H1 (cell line): ENCODE data around the gene BAIAP2L2. TPM values are rescaled to one million over a fixed set of nuclear protein-coding genes. Genes with fewer than 3 reads are reported as not detected.

Experiments
- CTCF ChIA-PET: fragments of 300-600 bp; sonication (Branson Sonifier 250); formaldehyde crosslinking; loops from one replicate; lab custom pipeline; 2021; ENCODE audit not compliant: partially characterized antibody; lab: Charles Lee
- POLR2A ChIA-PET: fragments of 300-600 bp; sonication (Branson Sonifier 250); formaldehyde crosslinking; loops from one replicate; lab custom pipeline; 2021; ENCODE audit warnings: inconsistent platforms; ENCODE audit not compliant: partially characterized antibody; lab: Charles Lee
- DNase-seq, 2 experiments: peaks; one replicate each; pipeline versions ENCODE4 v3.0.0 to v3.0.0-alpha.2; 2010 to 2022; ENCODE audit warnings: low spot score in 2 of 2, low read depth in 1 of 2, mixed read lengths in 1 of 2
- FAIRE-seq: peaks from 2 replicates; lab custom pipeline; 2011; peaks lifted over from hg19 to GRCh38; lab: Jason Lieb, UNC
- H2AFZ ChIP-seq: 2 replicates; pipeline ENCODE4 v1.8.1; 2012; ENCODE audit warnings: low read length, inconsistent platforms
- H2AK5ac ChIP-seq: 2 replicates; pipeline ENCODE4 v1.6.1; 2013; ENCODE audit warnings: low read depth, low read length
- H2BK120ac ChIP-seq: replicated peaks from 2 replicates; pipeline ENCODE3; 2013; ENCODE audit warnings: low read depth, low read length, inconsistent platforms
- H2BK12ac ChIP-seq: 2 replicates; pipeline ENCODE4 v1.6.1; 2013; ENCODE audit warnings: low read depth, low read length
- H2BK15ac ChIP-seq: 2 replicates; pipeline ENCODE4 v1.6.1; 2013; ENCODE audit warnings: low read length
- H2BK20ac ChIP-seq: 2 replicates; pipeline ENCODE4 v1.6.1; 2013; ENCODE audit warnings: low read length
- H2BK5ac ChIP-seq: 2 replicates; pipeline ENCODE4 v1.6.1; 2013; ENCODE audit warnings: low read depth, low read length
- H3K14ac ChIP-seq: 2 replicates; pipeline ENCODE4 v1.6.1; 2013; ENCODE audit warnings: inconsistent platforms; ENCODE audit not compliant: insufficient read length
- H3K18ac ChIP-seq: 2 replicates; pipeline ENCODE4 v1.6.1; 2013; ENCODE audit warnings: low read length; ENCODE audit errors: extremely low read depth
- H3K23ac ChIP-seq: 2 replicates; pipeline ENCODE4 v1.6.1; 2013; ENCODE audit warnings: inconsistent platforms; ENCODE audit not compliant: insufficient read length
- H3K23me2 ChIP-seq: 2 replicates; pipeline ENCODE4 v1.6.1; 2013; ENCODE audit warnings: low read depth, low read length
- H3K27ac ChIP-seq: 2 replicates; pipeline ENCODE4 v1.6.1; 2011; ENCODE audit warnings: low read depth, low read length, inconsistent platforms
- H3K27me3 ChIP-seq, 4 experiments: replicated peaks in 1 of 4; 1 replicate in 1 of 4; 2 replicates in 3 of 4; pipeline versions ENCODE4 v1.6.1 to v1.8.1; 2011 to 2013; ENCODE audit warnings: low read length in 3 of 4, mild to moderate bottlenecking in 3 of 4, inconsistent platforms in 2 of 4, mixed read lengths in 2 of 4, moderate library complexity in 1 of 4; ENCODE audit not compliant: control insufficient read depth in 3 of 4, insufficient read depth in 3 of 4; ENCODE audit errors: extremely low read depth in 1 of 4
- H3K36me3 ChIP-seq, 4 experiments: 2 replicates each; pipeline versions ENCODE4 v1.6.1 to v1.8.1; 2011 to 2013; ENCODE audit warnings: mild to moderate bottlenecking in 4 of 4, low read length in 3 of 4, moderate library complexity in 2 of 4, control low read depth in 1 of 4, inconsistent platforms in 1 of 4; ENCODE audit not compliant: insufficient read depth in 4 of 4, control insufficient read depth in 2 of 4
- H3K4ac ChIP-seq: replicated peaks from 2 replicates; pipeline ENCODE3; 2013; ENCODE audit warnings: low read length, low read depth, mixed read lengths, inconsistent platforms; ENCODE audit not compliant: insufficient read length
- H3K4me1 ChIP-seq, 4 experiments: replicated peaks in 1 of 4; 1 replicate in 1 of 4; 2 replicates in 3 of 4; pipeline versions ENCODE4 v1.6.1 to v1.8.1; 2011 to 2013; ENCODE audit warnings: low read length in 3 of 4, inconsistent platforms in 2 of 4, mixed read lengths in 1 of 4; ENCODE audit not compliant: insufficient read depth in 4 of 4, control insufficient read depth in 3 of 4
- H3K4me2 ChIP-seq, 2 experiments: 2 replicates each; pipeline versions ENCODE4 v1.6.1 to v1.8.1; 2011 to 2013; ENCODE audit warnings: low read depth in 2 of 2, low read length in 2 of 2, control low read depth in 1 of 2, inconsistent platforms in 1 of 2, mild to moderate bottlenecking in 1 of 2; ENCODE audit not compliant: insufficient read depth in 1 of 2
- H3K4me3 ChIP-seq, 4 experiments: fragments of 200-600, 300-600 bp in 1 of 4; sonication (generic), shearing (Covaris generic), sonication (Bioruptor Twin) in 1 of 4; 2 replicates each; pipeline versions ENCODE4 v1.5.1 to v1.8.1; 2011 to 2016; ENCODE audit warnings: low read length in 4 of 4, low read depth in 3 of 4, control low read depth in 2 of 4, inconsistent platforms in 2 of 4, mild to moderate bottlenecking in 2 of 4, mixed read lengths in 1 of 4, moderate library complexity in 1 of 4; ENCODE audit not compliant: insufficient read depth in 2 of 4; ENCODE audit errors: extremely low read depth in 1 of 4
- H3K56ac ChIP-seq: replicated peaks from 2 replicates; pipeline ENCODE3; 2013; ENCODE audit warnings: low read depth, mild to moderate bottlenecking, mixed read lengths, low read length, inconsistent platforms; ENCODE audit not compliant: insufficient read length
- H3K79me1 ChIP-seq: 2 replicates; pipeline ENCODE4 v1.6.1; 2013; ENCODE audit warnings: low read depth, low read length, control low read depth
- H3K79me2 ChIP-seq, 2 experiments: 2 replicates each; pipeline versions ENCODE4 v1.6.1 to v1.8.1; 2012 to 2013; ENCODE audit warnings: low read length in 2 of 2, mild to moderate bottlenecking in 2 of 2, inconsistent platforms in 1 of 2; ENCODE audit not compliant: insufficient read depth in 2 of 2, control insufficient read depth in 1 of 2
- H3K9ac ChIP-seq, 4 experiments: replicated peaks in 1 of 4; 1 replicate in 1 of 4; 2 replicates in 3 of 4; pipeline versions ENCODE4 v1.6.1 to v1.8.1; 2011 to 2013; ENCODE audit warnings: low read depth in 3 of 4, low read length in 3 of 4, control low read depth in 2 of 4, mild to moderate bottlenecking in 2 of 4, moderate library complexity in 2 of 4, inconsistent platforms in 1 of 4; ENCODE audit errors: extremely low read depth in 1 of 4
- H3K9me3 ChIP-seq, 2 experiments: 2 replicates each; pipeline versions ENCODE4 v1.6.1 to v1.8.1; 2012 to 2013; ENCODE audit warnings: mild to moderate bottlenecking in 2 of 2, moderate library complexity in 2 of 2, control low read depth in 1 of 2, inconsistent platforms in 1 of 2, low read depth in 1 of 2, low read length in 1 of 2, mixed read lengths in 1 of 2; ENCODE audit not compliant: insufficient read depth in 2 of 2
- H4K20me1 ChIP-seq, 2 experiments: replicated peaks in 1 of 2; 2 replicates each; pipeline versions ENCODE3 to v1.8.1; 2011 to 2013; ENCODE audit warnings: inconsistent platforms in 2 of 2, low read length in 2 of 2, mild to moderate bottlenecking in 1 of 2; ENCODE audit not compliant: insufficient read depth in 2 of 2, control insufficient read depth in 1 of 2
- H4K5ac ChIP-seq: 2 replicates; pipeline ENCODE4 v1.6.1; 2013; ENCODE audit warnings: low read length, low read depth, mixed read lengths, inconsistent platforms; ENCODE audit not compliant: insufficient read length
- H4K8ac ChIP-seq: 2 replicates; pipeline ENCODE4 v1.8.0; 2013; ENCODE audit warnings: mild to moderate bottlenecking, moderate library complexity, low read length, inconsistent platforms; ENCODE audit not compliant: insufficient read depth; ENCODE audit errors: extremely low read depth
- H4K91ac ChIP-seq: replicated peaks from 2 replicates; pipeline ENCODE3; 2013; ENCODE audit warnings: low read length, mixed read lengths, inconsistent platforms; ENCODE audit not compliant: insufficient read length
- ASH2L ChIP-seq: fragments of 200-600, 300-600 bp; sonication (generic); IDR thresholded peaks from one replicate; pipeline ENCODE4 v1.7.1; 2017; ENCODE audit warnings: low read length
- CREB1 ChIP-seq: IDR thresholded peaks from 2 replicates; pipeline ENCODE4 v1.6.1; 2012; ENCODE audit warnings: inconsistent platforms
- EZH2 ChIP-seq: fragments of 200-600 bp; sonication (generic); IDR thresholded peaks from 2 replicates; pipeline ENCODE4 v1.7.1; 2012; ENCODE audit warnings: low read depth, mild to moderate bottlenecking, moderate library complexity, low read length, inconsistent platforms; ENCODE audit not compliant: severe bottlenecking
- KDM4A ChIP-seq: IDR thresholded peaks from one replicate; pipeline ENCODE4 v1.7.1; 2012; ENCODE audit warnings: low read depth, mild to moderate bottlenecking, moderate library complexity, low read length, inconsistent platforms; ENCODE audit not compliant: severe bottlenecking
- POLR2A ChIP-seq, 2 experiments: IDR thresholded peaks; 1 replicate in 1 of 2; 2 replicates in 1 of 2; pipeline ENCODE4 v1.6.1; 2011; ENCODE audit warnings: low read depth in 2 of 2, low read length in 2 of 2, mild to moderate bottlenecking in 2 of 2; ENCODE audit errors: control extremely low read depth in 1 of 2
- RBBP5 ChIP-seq: IDR thresholded peaks from 2 replicates; pipeline ENCODE4 v1.7.1; 2012; ENCODE audit warnings: low read depth, mild to moderate bottlenecking, inconsistent platforms, low read length, moderate library complexity, borderline replicate concordance
- SUZ12 ChIP-seq: fragments of 200-600 bp; sonication (generic); IDR thresholded peaks from 2 replicates; pipeline ENCODE4 v1.6.1; 2012; ENCODE audit warnings: mild to moderate bottlenecking, inconsistent platforms, low read length, moderate library complexity, mixed read lengths
- WGBS, 2 experiments: shearing (Covaris generic) in 1 of 2; methylation state at CpG; one replicate each; pipeline versions ENCODE4 v1.1.6 to v1.1.7; 2013 to 2015; ENCODE audit warnings: low lambda C conversion rate in 2 of 2, mixed read lengths in 2 of 2, inconsistent platforms in 1 of 2, low coverage in 1 of 2, missing lambda C conversion rate in 1 of 2; ENCODE audit not compliant: insufficient replicate concordance in 2 of 2, insufficient coverage in 1 of 2, insufficient read length in 1 of 2; ENCODE audit errors: extremely low coverage in 1 of 2, missing lambda C conversion rate in 1 of 2; 5-methylcytosine and 5-hydroxymethylcytosine counted together
- polyA plus RNA-seq, 7 experiments: library from polyadenylated mRNA; depleted of rRNA in 3 of 7; stranded (reverse) in 5 of 7; unstranded in 2 of 7; fragments of >200 nt in 5 of 7; fragments of 200-250 nt in 2 of 7; gene quantifications; 1 replicate in 5 of 7; 2 replicates in 1 of 7; 4 replicates in 1 of 7; pipeline versions ENCODE4 v1.2.1 to v1.2.3, GENCODE V29; 2011 to 2013; ENCODE audit warnings: missing spikeins in 2 of 7, mixed read lengths in 2 of 7
- total RNA-seq: library from RNA; stranded (reverse); fragmentation: NEBNext Ultra II Directional; extraction: Animal tissue kit (Norgen Biotek cat#: 25700); gene quantifications from 2 replicates; pipeline ENCODE4 v1.2.1, GENCODE V29; 2021
- TF ChIP-seq, protein P1 (sequence below): IDR thresholded peaks from 2 replicates; pipeline ENCODE4 v1.6.1; 2012; ENCODE audit warnings: inconsistent platforms
- TF ChIP-seq, protein P2 (sequence below): IDR thresholded peaks from 2 replicates; pipeline ENCODE4 v1.6.1; 2012; ENCODE audit warnings: low read length, inconsistent platforms

The BAIAP2L2 gene
- total and polyA plus RNA-seq, 2 of the 8 experiments (the other 6 are each of a cell fraction or from before 2014, with no cell fraction given), result 5.4 to 10.0 TPM

DNA sequence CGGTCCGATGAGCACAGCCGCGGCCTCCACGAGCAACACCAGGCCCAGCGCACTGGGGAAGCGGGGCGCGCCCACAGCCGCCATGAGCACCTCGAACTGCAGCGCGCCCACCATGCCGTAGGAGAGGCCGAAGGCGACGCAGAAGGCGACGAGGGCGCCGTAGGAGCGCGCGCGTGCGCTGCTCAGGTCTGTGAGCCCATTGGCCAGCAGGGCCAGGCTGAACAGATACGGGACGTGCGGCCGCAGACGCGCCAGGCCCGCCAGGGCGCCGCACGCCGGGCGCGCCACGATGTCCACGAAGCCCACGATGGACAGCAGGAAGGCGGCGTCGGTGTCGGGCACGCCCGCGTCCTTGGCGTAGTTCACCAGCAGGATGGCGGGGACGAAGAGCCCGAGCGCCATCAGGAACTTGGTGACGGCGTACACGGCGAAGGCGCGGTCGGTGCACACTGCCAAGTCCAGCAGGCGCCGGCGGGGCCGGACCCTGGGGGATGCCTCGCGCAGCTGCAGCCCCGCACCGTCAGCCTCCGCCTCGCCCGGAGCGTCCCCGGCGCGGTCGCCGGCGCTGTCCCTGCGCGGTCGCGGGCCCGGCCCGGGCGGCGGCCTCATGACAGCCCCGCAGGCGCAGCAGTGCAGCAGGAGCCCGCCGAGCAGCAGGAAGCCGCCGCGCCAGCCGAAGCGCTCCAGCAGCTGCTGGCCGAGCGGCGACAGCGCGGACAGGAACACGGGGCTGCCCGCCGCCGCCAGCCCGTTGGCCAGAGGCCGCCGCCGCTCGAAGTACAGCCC is 29.4 kb downstream of the BAIAP2L2 start:
- no peaks in the 10 kb centered on the region for H3K9me3 ChIP-seq
- H3K56ac ChIP-seq, result no peak overlapping the region
- H3K23ac ChIP-seq, result no peak overlapping the region
- H4K8ac ChIP-seq, result peak overlapping the region; percentile 86
- ChIA-PET POLR2A (interaction anchor here (0.9 to 1.5 kb wide), 5 partner anchors 9 to 17 kb away, joined by 3 to 6 read pairs (median 4); no protein-coding TSS in a partner anchor), CTCF (interaction anchor here (0.9 to 2.0 kb wide), 11 partner anchors 8 to 63 kb away, joined by 3 to 11 read pairs (median 3); no protein-coding TSS in a partner anchor)
- H3K4ac ChIP-seq, result peak overlapping the region; percentile 21
- H3K27ac ChIP-seq, result no peak overlapping the region
- no peak overlapping the region; the same call in 1 of the 2 replicates for H3K18ac ChIP-seq
- no peak overlapping the region for H2BK120ac ChIP-seq
- H2AFZ ChIP-seq, result peak overlapping the region; percentile 86; the same call in 1 of the 2 replicates
- no peak overlapping the region for H2AK5ac ChIP-seq
- peak overlapping the region; percentile 89 for H4K91ac ChIP-seq
- FAIRE-seq (no peak), DNase-seq (peak in 1 of 2 experiments; percentile 75)
- H3K27me3 ChIP-seq, result peaks cover 7 to 37% (median 33%) of the 10 kb centered on the region in 4 experiments
- peak overlapping the region; percentile 24 to 48 (median 30); a peak in 7 of 8 replicates for H3K4me3 ChIP-seq
- H2BK15ac ChIP-seq, result no peak overlapping the region; the same call in 1 of the 2 replicates
- 0 out of 2 replicates have a peak overlapping the region, but pooled peaks have one; percentile 80 for H2BK20ac ChIP-seq
- no peaks in the 10 kb centered on the region for H3K79me1 ChIP-seq
- peaks cover 0 to 25% (median 18%) of the 10 kb centered on the region in 4 experiments; a peak in 6 of 7 replicates for H3K4me1 ChIP-seq
- H3K9ac ChIP-seq, result no peak overlapping the region
- H3K36me3 ChIP-seq, result no peaks in the 10 kb centered on the region
- H3K14ac ChIP-seq, result no peak overlapping the region
- peak overlapping the region; percentile 54 for H4K5ac ChIP-seq
- no peaks in the 10 kb centered on the region for H3K79me2 ChIP-seq
- H4K20me1 ChIP-seq, result peaks cover 0 to 1% of the 10 kb centered on the region in 2 experiments
- WGBS, 2 experiments, result 18% methylated on average over 101 of the region's 110 CpGs; no CpG with 5 or more reads in 1 of the 2 experiments
- peaks cover 3% of the 10 kb centered on the region for H3K23me2 ChIP-seq
- H2BK5ac ChIP-seq, result no peak overlapping the region
- peak overlapping the region; percentile 77; the same call in 1 of the 2 replicates for H2BK12ac ChIP-seq
- H3K4me2 ChIP-seq, result peak overlapping the region; percentile 66 to 80
- TF ChIP-seq, protein P1, sequence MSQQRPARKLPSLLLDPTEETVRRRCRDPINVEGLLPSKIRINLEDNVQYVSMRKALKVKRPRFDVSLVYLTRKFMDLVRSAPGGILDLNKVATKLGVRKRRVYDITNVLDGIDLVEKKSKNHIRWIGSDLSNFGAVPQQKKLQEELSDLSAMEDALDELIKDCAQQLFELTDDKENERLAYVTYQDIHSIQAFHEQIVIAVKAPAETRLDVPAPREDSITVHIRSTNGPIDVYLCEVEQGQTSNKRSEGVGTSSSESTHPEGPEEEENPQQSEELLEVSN, result peak; percentile 96
- TF ChIP-seq CREB1, result peak; percentile 73
- no peak for TF ChIP-seq POLR2A (IDR thresholded peaks at IDR 0.05; ENCODE audit: control extremely low read depth in 1 of 2, low read depth in 2 of 2, low read length in 2 of 2)
- TF ChIP-seq SUZ12, result peak; percentile 64
- TF ChIP-seq, protein P2, sequence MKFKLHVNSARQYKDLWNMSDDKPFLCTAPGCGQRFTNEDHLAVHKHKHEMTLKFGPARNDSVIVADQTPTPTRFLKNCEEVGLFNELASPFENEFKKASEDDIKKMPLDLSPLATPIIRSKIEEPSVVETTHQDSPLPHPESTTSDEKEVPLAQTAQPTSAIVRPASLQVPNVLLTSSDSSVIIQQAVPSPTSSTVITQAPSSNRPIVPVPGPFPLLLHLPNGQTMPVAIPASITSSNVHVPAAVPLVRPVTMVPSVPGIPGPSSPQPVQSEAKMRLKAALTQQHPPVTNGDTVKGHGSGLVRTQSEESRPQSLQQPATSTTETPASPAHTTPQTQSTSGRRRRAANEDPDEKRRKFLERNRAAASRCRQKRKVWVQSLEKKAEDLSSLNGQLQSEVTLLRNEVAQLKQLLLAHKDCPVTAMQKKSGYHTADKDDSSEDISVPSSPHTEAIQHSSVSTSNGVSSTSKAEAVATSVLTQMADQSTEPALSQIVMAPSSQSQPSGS, result no peak
- TF ChIP-seq ASH2L, result peak; percentile 64
- TF ChIP-seq EZH2, result peak; percentile 54
- peak; percentile 38; the same call in 1 of the 2 replicates for TF ChIP-seq RBBP5
- peak; percentile 88 for TF ChIP-seq KDM4A
